Gastrocnemius medialis (tissue), 4 donors: ENCODE results near the gene TNK1.

Experiments used
- POLR2A ChIP-seq, 2 donors: fragments of 450-650 bp; IDR thresholded peaks; one replicate each; pipeline ENCODE4 v1.6.1; 2017; ENCODE audit warnings: antibody characterized with exemption in 2 of 2, mild to moderate bottlenecking in 2 of 2, moderate library complexity in 2 of 2
- TF ChIP-seq, protein P1 (sequence below), 5 experiments: fragments of 450-650 bp in 3 of 5; fragments of 200-600 bp in 2 of 5; sonication (generic) in 2 of 5; IDR thresholded peaks in 4 of 5; conservative IDR thresholded peaks in 1 of 5; 1 replicate in 4 of 5; 2 replicates in 1 of 5; pipeline ENCODE4 v1.5.1; 2016 to 2019; ENCODE audit warnings: antibody characterized with exemption in 5 of 5, mild to moderate bottlenecking in 3 of 5, moderate library complexity in 3 of 5

DNA sequence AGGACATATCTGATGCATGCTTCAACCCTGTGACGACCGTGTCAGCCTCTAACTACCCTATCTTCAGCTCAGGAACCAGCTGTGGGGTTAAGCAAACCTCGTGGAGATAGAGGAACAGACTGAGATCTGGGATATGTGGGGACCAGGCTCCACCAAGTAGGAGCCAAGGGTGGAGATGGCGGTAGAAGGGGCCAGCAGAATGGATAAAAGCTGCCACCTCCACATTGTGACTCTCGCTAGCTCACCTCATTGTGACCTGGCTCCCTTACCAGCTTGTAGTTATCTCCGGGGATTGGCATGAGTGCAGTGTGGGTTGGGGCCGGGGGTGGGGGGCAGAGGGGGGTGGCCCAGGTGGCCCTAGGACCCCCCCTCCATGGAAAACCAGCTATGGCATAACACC, 44.4 kb downstream of the TNK1 start, which contains the start of gene SPEM2:
- TF ChIP-seq, protein P1, sequence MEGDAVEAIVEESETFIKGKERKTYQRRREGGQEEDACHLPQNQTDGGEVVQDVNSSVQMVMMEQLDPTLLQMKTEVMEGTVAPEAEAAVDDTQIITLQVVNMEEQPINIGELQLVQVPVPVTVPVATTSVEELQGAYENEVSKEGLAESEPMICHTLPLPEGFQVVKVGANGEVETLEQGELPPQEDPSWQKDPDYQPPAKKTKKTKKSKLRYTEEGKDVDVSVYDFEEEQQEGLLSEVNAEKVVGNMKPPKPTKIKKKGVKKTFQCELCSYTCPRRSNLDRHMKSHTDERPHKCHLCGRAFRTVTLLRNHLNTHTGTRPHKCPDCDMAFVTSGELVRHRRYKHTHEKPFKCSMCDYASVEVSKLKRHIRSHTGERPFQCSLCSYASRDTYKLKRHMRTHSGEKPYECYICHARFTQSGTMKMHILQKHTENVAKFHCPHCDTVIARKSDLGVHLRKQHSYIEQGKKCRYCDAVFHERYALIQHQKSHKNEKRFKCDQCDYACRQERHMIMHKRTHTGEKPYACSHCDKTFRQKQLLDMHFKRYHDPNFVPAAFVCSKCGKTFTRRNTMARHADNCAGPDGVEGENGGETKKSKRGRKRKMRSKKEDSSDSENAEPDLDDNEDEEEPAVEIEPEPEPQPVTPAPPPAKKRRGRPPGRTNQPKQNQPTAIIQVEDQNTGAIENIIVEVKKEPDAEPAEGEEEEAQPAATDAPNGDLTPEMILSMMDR (IDR thresholded peaks at IDR 0.05 in 4 of 5, conservative IDR thresholded peaks at IDR 0.05 in 1 of 5), result no peak
- TF ChIP-seq POLR2A (IDR thresholded peaks at IDR 0.05), result no peak
